SK-MEL-5 (cell line): ENCODE data around the gene FAM241B. TPM values are rescaled to one million over a fixed set of nuclear protein-coding genes. Genes with fewer than 3 reads are reported as not detected.

Source experiments
- DNase-seq: peaks from one replicate; pipeline ENCODE4 v3.0.0-alpha.2; 2016; ENCODE audit warnings: low read depth, low spot score
- in situ Hi-C: cut with HindIII; loops from 2 replicates; pipeline ENCODE4 v1.10.0; 2016; ENCODE audit warnings: low sequenced_read_pairs, high pct_unique_total_duplicates, low pct_unique_long_range_greater_than_20kb
- total RNA-seq: library from RNA; depleted of rRNA; stranded (reverse); fragments of >200 nt; shearing (Covaris generic); gene quantifications from 2 replicates; pipeline ENCODE4 v1.2.3, GENCODE V29; 2014

FAM241B gene
- total RNA-seq, 1 experiment from 2014 or later = 1.2 TPM

GRCh38 chr10:69644658-69645295, 14.7 kb downstream of the FAM241B start:
- in situ Hi-C loops = no loop called here
- peak; percentile 68 for DNase-seq

- in situ Hi-C loops = no loop called here
- DNase-seq = no peak
Observed at GRCh38 chr10:69645296-69646184, 15.5 kb downstream of the FAM241B start.

GRCh38 chr10:69646185-69647060, 16.4 kb downstream of the FAM241B start:
- in situ Hi-C loops = no loop called here
- DNase-seq = no peak

GRCh38 chr10:69647126-69647525, 17.1 kb downstream of the FAM241B start:
- in situ Hi-C loops = no loop called here
- no peak for DNase-seq

- DNase-seq = no peak
- in situ Hi-C loops = no loop called here
Observed at GRCh38 chr10:69647819-69648218, 17.8 kb downstream of the FAM241B start.

- in situ Hi-C loops = no loop called here
- DNase-seq = no peak
Observed at GRCh38 chr10:69648461-69648860, 18.4 kb downstream of the FAM241B start.

- no peak for DNase-seq
- in situ Hi-C loops = no loop called here
Observed at GRCh38 chr10:69649786-69650550, 19.9 kb downstream of the FAM241B start.

GRCh38 chr10:69650589-69651261, 20.7 kb downstream of the FAM241B start:
- DNase-seq = no peak
- in situ Hi-C loops = no loop called here

GRCh38 chr10:69651362-69651761, 21.3 kb downstream of the FAM241B start:
- DNase-seq = no peak
- in situ Hi-C loops = no loop called here

- no peak for DNase-seq
- in situ Hi-C loops = no loop called here
Observed at GRCh38 chr10:69652111-69652856, 22.2 kb downstream of the FAM241B start.

- DNase-seq = no peak
- in situ Hi-C loops = no loop called here
Observed at GRCh38 chr10:69652857-69653199, 22.8 kb downstream of the FAM241B start.

GRCh38 chr10:69653561-69653960, 23.5 kb downstream of the FAM241B start:
- no peak for DNase-seq
- in situ Hi-C loops = no loop called here

GRCh38 chr10:69655124-69655867, 25.2 kb downstream of the FAM241B start:
- in situ Hi-C loops = no loop called here
- no peak for DNase-seq

GRCh38 chr10:69655868-69656555, 26.0 kb downstream of the FAM241B start:
- no peak for DNase-seq

GRCh38 chr10:69656742-69657269, 26.8 kb downstream of the FAM241B start:
- DNase-seq = no peak
- in situ Hi-C loops = no loop called here

More at GRCh38 chr10:69655868-69656555, 26.0 kb downstream of the FAM241B start:
- in situ Hi-C loops = no loop called here
